ENCODE measurements around the gene TTC19.
"Not testable (repeated sequence)": the region's sequence is repeated elsewhere in the genome, so short reads cannot be mapped to it uniquely, and the experiment has no call there.

Gene TTC19

DNA sequence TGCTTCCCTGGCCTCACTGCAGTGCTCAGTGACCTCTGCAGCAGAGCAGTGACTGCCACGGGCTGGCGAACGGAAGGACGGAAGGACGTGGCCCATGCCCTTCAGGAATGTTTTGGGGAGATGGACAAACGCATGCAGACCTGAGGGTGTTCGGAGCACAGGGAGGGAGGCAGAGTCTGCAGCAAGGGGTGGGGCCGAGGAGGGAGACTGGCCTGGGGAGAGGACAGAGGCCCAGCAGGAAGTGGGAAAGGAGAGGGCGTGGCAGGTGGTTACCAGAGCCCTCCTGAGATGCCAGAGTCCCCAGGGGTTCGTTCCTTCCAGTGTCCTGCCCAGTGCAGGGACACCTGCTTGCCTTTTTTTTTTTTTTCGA is 32.8 kb upstream of the TTC19 start:
- ATAC-seq (ENCODE audit: low read depth) (no peak), DNase-seq (ENCODE audit: low spot score in 2 of 2) (no peak)
- Mint-ChIP-seq H3K27me3 (peaks cover 24% of the 10 kb centered on the region), H3K36me3 (peaks cover 1% of the 10 kb centered on the region), H3K27ac (no peak overlapping the region), H3K9me3 (no peaks in the 10 kb centered on the region), H3K4me3 (no peak overlapping the region), H3K4me1 (peaks cover 5% of the 10 kb centered on the region)

DNA sequence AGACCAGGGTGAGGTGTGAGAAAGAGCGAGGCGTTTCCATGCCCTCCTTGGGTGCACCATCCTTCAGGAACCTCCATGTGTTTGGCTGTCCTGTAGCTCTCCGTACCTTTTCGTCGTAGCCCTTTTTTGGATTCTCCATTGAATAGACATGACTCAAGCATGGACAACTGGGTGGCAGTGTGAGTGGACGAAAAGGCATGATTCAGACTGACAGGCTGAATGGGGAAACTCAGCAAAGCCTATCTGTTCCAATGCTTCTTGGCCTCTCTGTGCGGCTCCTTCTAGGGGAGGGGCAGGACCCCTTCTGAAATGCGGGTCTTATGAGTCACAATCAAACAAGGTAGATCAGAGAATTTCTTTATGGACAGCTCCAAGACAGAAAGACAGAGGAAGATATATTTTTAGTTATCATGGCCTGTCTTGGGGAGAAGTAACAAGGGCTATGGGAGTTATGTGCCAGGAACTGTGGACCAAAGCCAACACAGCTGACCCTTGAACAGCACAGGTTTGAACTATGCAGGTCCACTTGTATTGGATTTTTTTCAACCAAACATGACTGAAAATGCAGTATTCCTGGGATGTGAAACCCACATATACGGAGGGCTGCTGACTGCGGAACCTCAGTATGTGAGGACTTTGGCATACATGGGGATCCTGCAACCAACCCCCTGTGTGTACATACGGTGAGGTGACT is 31.8 kb upstream of the TTC19 start:
- Mint-ChIP-seq H3K4me3 (no peak overlapping the region), H3K4me1 (peaks cover 5% of the 10 kb centered on the region), H3K36me3 (peaks cover 1% of the 10 kb centered on the region), H3K27ac (no peak overlapping the region), H3K27me3 (peaks cover 24% of the 10 kb centered on the region), H3K9me3 (no peaks in the 10 kb centered on the region)
- DNase-seq (ENCODE audit: low spot score in 2 of 2) (no peak), ATAC-seq (ENCODE audit: low read depth) (no peak)

DNA sequence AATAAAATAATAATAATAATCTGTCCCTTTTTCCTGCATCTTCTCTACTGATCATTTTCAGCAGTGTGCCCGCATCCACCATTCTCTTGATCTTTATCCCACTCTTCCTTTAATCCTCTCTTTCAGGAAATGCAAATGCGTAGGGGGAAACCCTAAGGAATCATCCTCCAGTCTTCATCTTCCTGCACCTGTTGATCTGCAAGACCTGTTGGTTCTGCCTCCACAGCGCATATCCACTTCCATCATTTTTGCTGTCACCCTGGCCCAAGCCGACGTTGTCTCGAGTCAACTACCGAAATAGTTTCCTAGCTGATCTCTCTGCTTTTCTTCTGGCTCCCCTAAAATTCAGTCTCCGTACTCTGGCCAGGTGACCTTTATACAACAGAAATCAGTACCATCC is 30.2 kb upstream of the TTC19 start:
- Mint-ChIP-seq H3K27me3 (peaks cover 24% of the 10 kb centered on the region), H3K4me3 (no peak overlapping the region), H3K36me3 (peaks cover 3% of the 10 kb centered on the region), H3K27ac (no peak overlapping the region), H3K9me3 (no peaks in the 10 kb centered on the region), H3K4me1 (peaks cover 5% of the 10 kb centered on the region)
- ATAC-seq (ENCODE audit: low read depth): no peak
- DNase-seq (ENCODE audit: low spot score in 2 of 2): no peak

DNA sequence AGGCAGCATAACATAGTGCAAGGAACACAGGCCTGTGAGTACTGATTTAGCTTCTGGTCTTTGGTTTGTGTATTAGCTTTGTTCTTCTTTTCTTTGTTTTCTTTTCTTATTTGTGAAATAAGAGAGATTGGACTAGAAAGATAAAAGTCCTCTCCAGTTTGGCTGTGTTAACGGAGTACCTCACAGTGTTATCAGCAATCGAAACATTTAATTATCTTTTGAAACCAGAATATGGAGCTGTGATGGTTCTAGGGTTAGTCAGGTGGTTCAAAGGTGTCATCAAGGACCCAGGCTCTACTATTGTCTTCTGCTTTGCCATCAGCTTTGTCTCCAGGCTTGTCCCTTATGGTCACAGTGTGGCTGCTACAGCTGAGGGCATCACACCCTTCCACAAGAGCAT is 29.1 kb upstream of the TTC19 start:
- peaks cover 3% of the 10 kb centered on the region for H3K4me1 Mint-ChIP-seq
- DNase-seq (ENCODE audit: low spot score in 2 of 2) (no peak), ATAC-seq (ENCODE audit: low read depth) (no peak)
- H3K27me3 Mint-ChIP-seq: peaks cover 24% of the 10 kb centered on the region
- no peak overlapping the region for H3K4me3 Mint-ChIP-seq
- H3K36me3 Mint-ChIP-seq: peaks cover 6% of the 10 kb centered on the region
- no peaks in the 10 kb centered on the region for H3K9me3 Mint-ChIP-seq
- no peak overlapping the region for H3K27ac Mint-ChIP-seq

DNA sequence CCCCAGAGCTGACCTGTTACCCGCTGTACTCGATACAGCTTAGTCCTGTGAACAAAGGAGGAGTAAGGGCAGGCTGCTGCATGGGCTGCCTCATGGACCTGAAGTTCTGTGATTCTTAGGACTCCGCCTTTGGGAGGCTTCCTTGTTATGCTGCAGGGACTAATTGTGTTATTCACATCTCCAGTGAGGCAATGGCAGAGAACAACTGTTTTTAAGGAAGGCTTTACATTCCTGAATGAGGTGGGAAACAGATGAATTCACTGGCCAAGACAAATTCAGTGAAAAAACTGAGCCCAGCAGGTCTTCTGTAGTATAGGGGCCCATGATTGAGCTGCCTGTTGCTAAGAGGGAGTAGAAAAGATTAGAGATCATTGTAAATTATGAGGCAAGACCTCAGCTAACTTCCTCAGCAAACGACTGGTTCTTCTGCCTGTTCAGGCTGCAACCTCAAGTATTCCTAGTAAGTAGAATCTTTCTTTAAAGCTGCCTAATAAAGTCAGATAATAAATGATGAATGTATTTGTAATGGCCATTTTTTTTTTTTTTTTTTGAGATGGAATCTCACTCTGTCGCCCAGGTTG is 28.4 kb upstream of the TTC19 start:
- Mint-ChIP-seq H3K36me3 (peaks cover 6% of the 10 kb centered on the region), H3K27me3 (peaks cover 20% of the 10 kb centered on the region), H3K9me3 (no peaks in the 10 kb centered on the region), H3K4me3 (no peak overlapping the region), H3K4me1 (peaks cover 3% of the 10 kb centered on the region), H3K27ac (no peak overlapping the region)
- ATAC-seq (ENCODE audit: low read depth) (no peak), DNase-seq (ENCODE audit: low spot score in 2 of 2) (no peak)

DNA sequence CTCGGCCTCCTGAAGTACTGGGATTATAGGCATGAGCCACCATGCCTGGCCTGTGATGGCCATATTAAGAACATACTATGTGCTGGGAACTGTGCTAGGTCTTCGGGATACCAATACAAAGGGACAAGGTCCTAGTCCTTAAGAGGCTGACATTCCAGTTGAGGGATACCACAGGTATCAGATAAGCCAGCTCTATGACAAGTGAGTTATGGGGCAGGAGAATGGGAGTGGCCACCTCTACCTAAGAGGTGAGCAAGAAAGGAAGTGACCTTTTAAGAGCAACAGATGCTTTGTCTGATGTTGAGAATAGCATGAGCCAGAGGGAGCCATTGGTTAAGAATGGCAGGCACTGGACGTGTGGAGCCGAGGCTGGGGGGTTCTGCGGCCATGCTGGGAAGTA is 27.7 kb upstream of the TTC19 start:
- Mint-ChIP-seq H3K27ac (no peak overlapping the region), H3K27me3 (peaks cover 16% of the 10 kb centered on the region), H3K9me3 (no peaks in the 10 kb centered on the region), H3K36me3 (peaks cover 8% of the 10 kb centered on the region), H3K4me1 (no peaks in the 10 kb centered on the region), H3K4me3 (no peak overlapping the region)
- DNase-seq (ENCODE audit: low spot score in 2 of 2) (no peak), ATAC-seq (ENCODE audit: low read depth) (no peak)

DNA sequence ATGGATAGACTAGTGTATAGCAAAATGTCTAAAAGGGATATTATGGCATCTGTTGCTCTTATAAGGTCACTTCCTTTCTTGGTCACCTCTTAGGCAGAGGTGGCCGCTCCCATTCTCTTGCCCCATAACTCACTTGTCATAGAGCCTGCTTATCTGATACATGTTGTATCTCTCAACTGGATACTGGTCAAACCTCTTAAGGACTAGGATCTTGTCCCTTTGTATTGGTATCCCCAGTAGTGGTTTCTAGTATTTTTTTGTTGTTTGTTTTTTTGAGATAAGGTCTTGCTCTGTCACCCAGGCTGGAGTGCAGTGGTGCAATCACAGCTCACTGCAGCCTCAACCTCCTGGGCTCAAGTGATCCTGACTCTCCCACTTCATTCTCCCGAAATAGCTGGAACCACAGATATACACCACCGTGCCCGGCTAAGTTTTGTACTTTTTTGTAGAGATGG is 27.1 kb upstream of the TTC19 start:
- Mint-ChIP-seq H3K4me1 (no peaks in the 10 kb centered on the region), H3K27ac (no peak overlapping the region), H3K36me3 (peaks cover 12% of the 10 kb centered on the region), H3K9me3 (no peaks in the 10 kb centered on the region), H3K4me3 (no peak overlapping the region), H3K27me3 (peaks cover 13% of the 10 kb centered on the region)
- no peak for ATAC-seq (ENCODE audit: low read depth)
- no peak for DNase-seq (ENCODE audit: low spot score in 2 of 2)

DNA sequence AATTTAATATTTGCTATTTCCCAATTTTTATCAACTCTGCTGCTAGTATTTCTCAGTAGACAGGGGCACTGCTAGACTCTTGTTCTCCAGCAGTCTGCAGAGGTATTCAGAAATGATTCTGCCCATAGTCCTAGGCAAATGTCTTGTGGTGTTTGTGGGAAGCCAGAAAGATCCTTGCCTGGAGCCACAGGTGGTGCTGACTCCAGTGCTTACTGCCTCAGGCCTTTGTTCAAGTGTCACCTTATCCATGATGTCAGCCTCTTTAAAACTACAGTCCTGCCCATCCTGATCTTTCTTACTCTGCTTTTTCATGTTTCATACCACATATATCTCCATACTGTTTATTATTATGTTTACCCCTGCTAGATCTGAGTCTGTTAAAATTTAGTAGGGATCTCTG is 26.6 kb upstream of the TTC19 start:
- H3K9me3 Mint-ChIP-seq: no peaks in the 10 kb centered on the region
- no peak for ATAC-seq (ENCODE audit: low read depth)

DNA sequence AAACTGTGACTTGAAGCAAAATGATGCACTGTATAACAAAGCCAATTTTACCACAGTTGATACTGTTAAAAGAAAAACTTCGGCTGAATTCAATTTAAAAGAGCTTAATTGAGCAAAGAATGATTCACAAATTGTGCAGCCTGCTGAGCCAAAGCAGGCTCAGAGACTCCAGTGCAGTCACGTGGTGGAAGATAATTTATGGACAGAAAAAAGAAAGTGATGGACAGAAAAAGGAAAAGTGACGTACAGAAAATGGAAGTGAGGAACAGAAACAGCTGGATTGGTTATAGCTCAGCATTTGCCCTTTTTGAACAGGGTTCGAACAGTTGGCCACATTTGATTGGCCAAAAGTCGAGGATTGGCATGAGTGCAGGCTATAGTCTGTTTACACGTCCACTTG is 25.8 kb upstream of the TTC19 start:
- peaks cover 6% of the 10 kb centered on the region for H3K27me3 Mint-ChIP-seq
- no peaks in the 10 kb centered on the region for H3K9me3 Mint-ChIP-seq
- peaks cover 18% of the 10 kb centered on the region for H3K36me3 Mint-ChIP-seq
- H3K27ac Mint-ChIP-seq: no peak overlapping the region
- ATAC-seq (ENCODE audit: low read depth): no peak
- no peak overlapping the region for H3K4me3 Mint-ChIP-seq
- DNase-seq (ENCODE audit: low spot score in 2 of 2): no peak
- H3K4me1 Mint-ChIP-seq: no peaks in the 10 kb centered on the region

More for the DNA sequence above, 26.6 kb upstream of the TTC19 start:
- Mint-ChIP-seq H3K27me3 (peaks cover 10% of the 10 kb centered on the region), H3K36me3 (peaks cover 15% of the 10 kb centered on the region), H3K27ac (no peak overlapping the region), H3K4me1 (no peaks in the 10 kb centered on the region), H3K4me3 (no peak overlapping the region)
- no peak for DNase-seq (ENCODE audit: low spot score in 2 of 2)

DNA sequence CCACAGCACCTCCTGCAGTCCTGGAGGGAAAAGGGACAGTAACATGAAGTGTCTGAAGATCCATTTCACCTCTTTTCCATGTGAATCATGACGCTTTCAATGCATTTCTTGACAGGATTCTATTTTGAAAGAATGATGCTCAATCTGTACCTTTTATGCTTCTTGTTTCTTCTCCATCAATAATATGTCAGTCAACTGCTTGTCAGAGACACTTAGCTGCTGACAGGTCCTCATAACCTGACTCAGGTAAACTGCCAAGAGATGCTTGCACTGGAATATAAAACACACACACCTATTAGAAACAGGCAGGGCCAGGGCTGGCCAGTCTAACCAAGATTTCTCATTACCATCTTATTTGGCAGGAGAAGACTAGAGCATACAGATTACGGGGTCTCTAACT is 21.7 kb upstream of the TTC19 start:
- H3K4me3 Mint-ChIP-seq: no peak overlapping the region
- H3K27ac Mint-ChIP-seq: no peak overlapping the region
- H3K27me3 Mint-ChIP-seq: no peaks in the 10 kb centered on the region
- no peaks in the 10 kb centered on the region for H3K9me3 Mint-ChIP-seq
- H3K4me1 Mint-ChIP-seq: peaks cover 10% of the 10 kb centered on the region
- DNase-seq (ENCODE audit: low spot score in 2 of 2) (no peak), ATAC-seq (ENCODE audit: low read depth) (no peak)
- H3K36me3 Mint-ChIP-seq: peaks cover 36% of the 10 kb centered on the region

DNA sequence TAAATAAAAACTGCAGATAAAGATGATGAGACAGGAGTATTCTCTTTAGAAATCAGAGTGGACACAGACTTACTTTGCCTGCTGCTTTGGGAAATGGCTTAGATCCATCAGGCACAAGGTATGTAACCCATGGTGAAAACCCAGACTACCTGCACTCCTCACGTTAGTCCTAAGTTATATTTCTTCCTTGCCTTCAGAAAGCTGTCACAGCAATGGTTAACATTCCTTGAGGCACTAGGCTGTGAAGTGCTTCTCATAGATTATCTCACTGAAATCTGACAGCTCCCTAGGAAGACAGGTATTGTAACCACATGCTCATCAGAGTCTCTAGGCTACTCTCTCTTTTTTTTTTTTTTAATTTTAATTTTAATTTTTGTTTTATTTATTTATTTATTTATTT is 21.0 kb upstream of the TTC19 start:
- peaks cover 10% of the 10 kb centered on the region for H3K4me1 Mint-ChIP-seq
- no peaks in the 10 kb centered on the region for H3K27me3 Mint-ChIP-seq

DNA sequence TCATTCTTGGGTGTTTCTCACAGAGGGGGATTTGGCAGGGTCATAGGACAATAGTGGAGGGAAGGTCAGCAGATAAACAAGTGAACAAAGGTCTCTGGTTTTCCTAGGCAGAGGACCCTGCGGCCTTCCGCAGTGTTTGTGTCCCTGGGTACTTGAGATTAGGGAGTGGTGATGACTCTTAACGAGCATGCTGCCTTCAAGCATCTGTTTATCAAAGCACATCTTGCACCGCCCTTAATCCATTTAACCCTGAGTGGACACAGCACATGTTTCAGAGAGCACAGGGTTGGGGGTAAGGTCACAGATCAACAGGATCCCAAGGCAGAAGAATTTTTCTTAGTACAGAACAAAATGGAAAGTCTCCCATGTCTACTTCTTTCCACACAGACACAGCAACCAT is 20.6 kb upstream of the TTC19 start:
- H3K27me3 Mint-ChIP-seq; H3K9me3 Mint-ChIP-seq; H3K4me3 Mint-ChIP-seq; ATAC-seq (ENCODE audit: low read depth); DNase-seq (ENCODE audit: low spot score in 2 of 2); H3K27ac Mint-ChIP-seq; H3K4me1 Mint-ChIP-seq: not testable (repeated sequence)
- H3K36me3 Mint-ChIP-seq: peaks cover 39% of the 10 kb centered on the region

More for the DNA sequence above, 21.0 kb upstream of the TTC19 start:
- Mint-ChIP-seq H3K4me3 (no peak overlapping the region), H3K36me3 (peaks cover 36% of the 10 kb centered on the region), H3K27ac (no peak overlapping the region), H3K9me3 (no peaks in the 10 kb centered on the region)
- DNase-seq (ENCODE audit: low spot score in 2 of 2): no peak
- no peak for ATAC-seq (ENCODE audit: low read depth)

DNA sequence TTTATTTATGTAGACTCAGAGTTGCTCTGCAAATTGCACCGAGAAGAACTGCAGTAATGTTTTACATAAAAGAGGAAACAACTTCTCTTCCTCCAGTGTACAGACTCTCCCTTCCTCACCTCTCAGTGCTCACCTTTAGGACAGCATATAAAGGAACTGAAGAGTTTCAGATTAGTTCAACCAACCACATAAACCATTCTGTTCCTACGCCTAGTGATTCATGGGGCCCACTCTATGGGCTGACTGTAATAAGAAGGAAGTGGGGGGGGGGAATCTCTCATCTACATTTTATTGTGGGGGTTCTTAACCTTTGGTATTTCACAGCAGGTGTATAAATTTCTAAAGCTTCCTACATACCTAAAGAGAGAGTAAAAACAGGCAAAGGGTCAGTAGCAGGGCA is 18.4 kb upstream of the TTC19 start:
- ATAC-seq (ENCODE audit: low read depth) (peak; percentile 62), DNase-seq (ENCODE audit: low spot score in 2 of 2) (no peak)
- Mint-ChIP-seq H3K36me3 (peaks cover 39% of the 10 kb centered on the region), H3K27ac (peak overlapping the region; percentile 63), H3K4me3 (no peak overlapping the region), H3K9me3 (no peaks in the 10 kb centered on the region), H3K27me3 (no peaks in the 10 kb centered on the region), H3K4me1 (peaks cover 10% of the 10 kb centered on the region)

DNA sequence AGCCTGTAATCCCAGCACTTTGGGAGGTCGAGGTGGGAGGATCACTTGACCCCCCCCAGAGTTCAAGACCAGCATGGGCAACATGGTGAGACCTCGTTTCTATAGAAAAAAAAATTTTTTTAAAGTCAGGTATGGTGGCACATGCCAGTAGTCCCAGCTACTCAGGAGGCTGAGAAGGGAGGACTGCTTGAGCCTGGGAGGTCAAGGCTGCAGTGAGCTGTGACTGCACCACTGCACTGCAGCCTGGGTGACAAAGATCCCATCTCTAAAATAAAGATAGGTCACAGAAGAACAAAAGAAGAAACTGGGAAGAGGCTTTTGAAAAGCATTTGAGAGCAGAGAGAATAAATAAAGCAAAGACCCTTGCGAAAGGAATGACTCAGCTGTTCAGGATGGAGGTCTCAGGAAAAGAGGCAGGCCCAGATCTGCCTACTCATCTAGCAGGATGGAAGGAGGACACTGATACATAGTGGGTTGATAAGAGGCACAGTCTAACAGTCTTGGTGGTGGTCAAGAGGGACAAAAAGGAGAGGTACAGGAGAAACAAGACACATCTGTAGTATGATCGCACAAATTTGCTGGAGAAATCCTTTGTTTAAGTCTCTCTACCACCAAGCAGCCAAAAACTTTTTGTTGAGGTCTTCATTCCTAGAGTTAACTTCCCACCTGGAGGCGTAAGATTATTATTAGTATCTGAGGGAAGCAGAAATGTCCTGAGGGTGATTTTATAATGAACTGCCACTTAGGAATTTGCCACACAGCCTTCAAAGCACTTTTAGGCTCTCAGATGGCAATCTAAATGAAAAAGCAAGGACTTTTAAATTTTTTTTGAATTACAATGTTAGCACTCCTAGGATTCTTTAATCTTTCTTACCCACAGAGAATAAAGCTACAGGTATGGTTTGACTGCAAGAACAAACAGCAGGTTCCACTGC is 17.7 kb upstream of the TTC19 start:
- H3K27ac Mint-ChIP-seq: peak overlapping the region; percentile 63
- H3K9me3 Mint-ChIP-seq: no peaks in the 10 kb centered on the region
- H3K4me1 Mint-ChIP-seq: peaks cover 10% of the 10 kb centered on the region
- ATAC-seq (ENCODE audit: low read depth) (no peak), DNase-seq (ENCODE audit: low spot score in 2 of 2) (no peak)
- peaks cover 38% of the 10 kb centered on the region for H3K36me3 Mint-ChIP-seq
- no peak overlapping the region for H3K4me3 Mint-ChIP-seq
- H3K27me3 Mint-ChIP-seq: no peaks in the 10 kb centered on the region

All from memory B cell (primary cell).